Measurements from ENCODE around the gene FOXL1.
"Not testable (repeated sequence)": the region's sequence is repeated elsewhere in the genome, so short reads cannot be mapped to it uniquely, and the experiment has no call there.

FOXL1 gene

DNA sequence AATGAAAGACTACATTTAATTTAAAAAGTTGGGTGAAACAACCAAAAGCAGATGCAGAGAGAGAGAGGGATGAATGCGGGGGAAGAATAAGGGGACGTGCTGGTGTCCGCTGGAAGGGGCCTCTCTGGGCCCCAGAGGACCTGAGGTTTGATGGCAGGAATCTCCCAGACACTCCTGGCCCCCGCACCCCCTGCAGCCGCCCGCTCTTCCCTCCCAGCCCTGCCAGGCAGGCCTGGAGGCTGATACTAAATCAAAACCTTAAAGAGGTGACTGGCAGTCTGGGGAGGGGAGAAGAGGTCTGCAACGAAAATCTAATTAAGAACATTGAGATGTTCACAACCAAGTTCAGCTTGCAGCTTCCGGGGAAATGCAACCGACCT lies 2.4 kb downstream of the FOXL1 start:
- DNase-seq, result no peak
- no peak for ATAC-seq

DNA sequence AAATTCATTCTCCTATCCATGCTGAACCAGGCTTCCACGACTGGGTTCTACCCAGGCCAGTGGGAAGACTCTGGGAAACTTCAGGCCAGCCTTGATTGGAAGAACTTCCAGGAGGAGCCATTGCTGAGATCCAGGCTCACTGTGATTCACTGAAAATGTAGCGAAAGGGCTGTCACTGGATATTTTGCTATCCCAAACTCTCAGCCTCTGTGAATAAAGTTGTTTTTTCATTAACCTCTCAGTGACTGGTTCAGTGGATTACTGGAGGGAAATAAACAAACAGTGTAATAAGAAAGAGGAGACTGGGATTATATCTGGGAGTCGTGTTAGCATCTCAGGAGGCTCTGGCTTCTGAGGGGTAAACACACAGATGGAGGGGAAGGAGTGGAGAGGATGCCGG lies 3.1 kb downstream of the FOXL1 start:
- ATAC-seq, result no peak
- no peak for DNase-seq

DNA sequence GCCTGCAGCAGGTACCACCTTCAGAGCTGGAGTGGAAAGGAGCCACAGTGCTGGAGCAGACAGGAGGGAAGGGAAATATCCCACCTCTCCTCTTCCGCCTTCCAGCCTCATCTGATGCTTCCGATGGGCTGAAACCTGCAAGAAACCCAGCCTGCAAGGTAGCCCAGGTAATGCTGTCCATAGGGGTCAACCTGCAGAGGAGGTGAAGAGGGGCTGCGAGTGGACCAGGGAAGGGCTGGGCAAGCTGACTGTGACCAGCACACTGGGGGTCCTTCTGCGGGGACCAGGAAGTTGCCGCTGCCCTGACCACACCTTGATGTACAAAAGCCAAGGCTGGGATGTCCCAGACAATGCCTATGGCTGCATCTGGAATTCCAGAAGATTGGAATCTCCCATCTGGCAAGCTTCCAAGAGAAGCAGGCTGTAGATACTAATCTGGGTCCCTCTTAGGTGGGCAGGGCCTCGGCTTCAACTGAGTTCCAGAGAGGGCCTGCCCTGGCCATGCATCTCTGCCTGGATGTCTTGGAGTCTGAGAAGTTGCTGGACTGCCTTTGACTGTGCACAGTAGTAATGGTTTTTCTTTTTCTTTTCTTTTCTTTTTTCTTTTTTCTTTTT lies 5.8 kb downstream of the FOXL1 start:
- ATAC-seq, result no peak
- DNase-seq, result no peak

DNA sequence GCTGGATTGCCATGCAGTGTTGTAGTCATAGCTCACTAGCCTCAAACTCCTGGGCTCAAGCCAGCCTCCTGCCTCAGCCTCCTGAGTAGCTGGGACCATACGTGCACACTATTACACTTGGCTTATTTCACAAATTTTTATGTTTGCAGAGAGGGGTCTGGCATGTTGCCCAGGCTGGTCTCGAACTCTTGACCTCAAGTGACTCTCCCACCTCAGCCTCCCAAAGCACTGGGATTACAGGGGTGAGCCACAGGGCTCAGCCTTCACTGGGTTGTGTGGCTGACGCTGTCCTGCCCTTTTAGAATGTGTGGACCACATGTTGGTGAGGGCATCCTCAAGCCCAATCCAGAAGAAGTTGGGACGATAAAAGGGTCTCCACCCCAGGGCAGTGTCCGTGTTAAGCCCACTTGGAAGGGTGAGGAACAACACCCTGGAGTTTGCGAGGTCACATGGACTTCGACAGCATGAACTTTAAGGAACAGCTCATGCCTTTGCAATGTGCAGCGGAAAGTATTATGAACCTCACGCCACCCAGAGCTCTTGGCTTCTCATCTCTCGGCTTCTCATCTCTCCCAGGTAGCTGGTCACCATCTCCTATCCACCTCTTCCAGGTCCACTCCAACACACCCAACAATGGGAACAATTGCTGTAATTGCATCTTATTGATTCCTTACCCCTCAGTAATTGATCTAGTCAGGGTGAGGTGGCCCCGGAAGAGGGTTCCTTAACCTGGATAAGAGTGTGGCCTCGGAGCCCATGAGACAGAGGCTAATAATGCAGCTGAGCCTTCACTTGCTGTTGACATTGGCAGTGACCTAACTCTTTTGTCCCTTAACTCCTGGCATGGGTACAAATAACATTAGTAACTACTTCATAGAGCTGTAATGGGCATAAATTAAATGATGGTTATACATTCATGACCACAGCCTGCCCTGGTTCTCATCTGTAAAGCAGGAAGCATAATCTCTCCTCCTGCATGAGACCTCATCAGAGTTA lies 6.7 kb downstream of the FOXL1 start:
- ATAC-seq (no peak), DNase-seq (no peak)

DNA sequence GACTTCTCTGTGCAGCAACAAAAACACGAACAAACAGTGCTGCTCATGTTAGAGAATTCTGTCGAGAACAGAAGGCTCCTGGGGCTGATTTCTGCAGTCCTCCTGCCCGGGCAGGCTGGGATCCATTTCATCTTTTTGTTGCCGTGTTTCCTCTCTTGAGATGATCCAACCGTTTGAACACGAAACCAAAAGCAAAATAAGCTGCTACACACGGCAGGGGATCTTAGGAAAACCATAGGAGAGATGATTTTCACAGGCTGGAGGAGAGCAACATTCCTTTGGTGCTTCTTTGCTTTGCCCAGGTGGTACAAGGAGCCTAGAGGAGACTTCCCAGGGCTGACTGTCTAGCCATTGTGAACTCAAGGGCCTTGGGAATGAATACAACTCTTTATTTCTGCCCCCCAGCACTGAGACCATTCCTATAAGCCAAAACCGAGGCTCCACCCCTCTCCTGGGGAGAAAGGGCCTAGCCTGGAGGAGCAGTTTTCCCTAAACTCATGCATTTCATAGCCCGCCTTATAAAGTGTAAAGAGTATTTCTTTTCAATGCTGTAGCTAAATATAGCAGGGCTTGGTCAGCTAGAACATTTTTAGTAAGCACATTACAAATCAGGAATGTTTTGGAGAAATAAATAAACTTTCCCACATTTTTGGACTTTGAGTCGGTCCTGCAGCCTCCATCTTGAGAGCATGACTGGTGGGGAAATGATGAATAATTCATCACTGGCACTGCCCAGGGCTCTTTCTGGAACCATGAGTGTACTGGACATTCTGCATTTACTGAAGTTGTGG lies 7.7 kb downstream of the FOXL1 start:
- no peak for ATAC-seq
- DNase-seq, result no peak

DNA sequence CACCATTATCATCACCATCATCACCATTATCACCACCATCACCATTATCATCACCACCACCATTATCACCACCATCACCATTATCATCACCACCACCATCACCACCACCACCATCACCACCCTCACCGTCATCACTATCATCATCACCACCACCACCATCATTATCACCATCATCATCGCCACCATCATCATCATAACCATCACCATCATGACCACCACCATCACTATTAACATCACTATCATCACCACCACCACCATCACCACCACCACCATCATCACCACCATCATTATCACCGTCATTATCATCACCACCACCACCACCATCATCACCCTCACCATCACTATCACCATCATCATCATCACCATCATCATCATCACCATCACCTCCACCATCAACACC lies 9.1 kb downstream of the FOXL1 start:
- DNase-seq (no peak), ATAC-seq (no peak)

DNA sequence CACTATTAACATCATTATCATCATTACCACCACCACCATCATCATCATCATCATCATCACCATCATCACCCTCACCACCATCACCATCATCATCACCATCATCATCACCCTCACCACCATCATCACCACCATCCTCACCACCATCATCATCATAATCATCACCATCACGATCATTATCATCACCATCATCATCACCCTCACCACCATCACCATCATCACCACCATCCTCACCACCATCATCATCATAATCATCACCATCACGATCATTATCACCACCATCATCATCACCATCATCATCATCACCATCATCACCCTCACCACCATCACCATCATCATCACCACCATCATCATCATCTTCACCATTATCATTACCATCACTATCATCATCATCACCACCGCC lies 9.6 kb downstream of the FOXL1 start:
- not testable (repeated sequence) for DNase-seq, ATAC-seq

DNA sequence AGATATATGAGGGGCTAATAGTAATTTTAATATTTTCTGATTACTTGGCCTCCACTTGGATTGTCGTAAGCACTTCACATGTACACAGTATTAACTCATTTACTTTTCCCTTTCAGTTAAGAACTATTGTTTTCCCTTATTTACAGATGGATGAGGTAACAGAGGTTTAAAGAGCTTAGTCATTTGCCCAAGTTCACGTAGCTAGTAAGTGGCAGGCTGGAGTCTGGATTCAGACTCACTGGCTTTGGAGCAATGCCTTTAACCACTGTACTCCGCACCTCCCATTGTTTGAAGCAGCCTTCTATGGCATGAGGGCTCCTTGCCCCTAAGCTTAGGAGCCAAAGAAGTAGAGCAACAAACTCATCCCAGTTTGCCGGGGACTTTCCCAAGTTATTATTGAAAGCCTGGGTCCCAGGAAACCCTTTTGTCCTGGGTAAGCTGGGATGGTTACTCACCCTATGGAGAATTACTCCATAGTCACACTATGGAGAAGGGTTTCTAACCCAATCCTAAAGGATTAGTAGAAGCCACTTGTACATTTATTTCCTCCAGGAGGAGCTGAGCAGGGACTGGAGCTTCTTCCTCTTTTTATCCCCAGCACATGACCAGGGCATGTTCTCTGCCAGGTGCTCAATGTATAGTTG lies 12.3 kb downstream of the FOXL1 start:
- no peak for DNase-seq
- ATAC-seq, result no peak

DNA sequence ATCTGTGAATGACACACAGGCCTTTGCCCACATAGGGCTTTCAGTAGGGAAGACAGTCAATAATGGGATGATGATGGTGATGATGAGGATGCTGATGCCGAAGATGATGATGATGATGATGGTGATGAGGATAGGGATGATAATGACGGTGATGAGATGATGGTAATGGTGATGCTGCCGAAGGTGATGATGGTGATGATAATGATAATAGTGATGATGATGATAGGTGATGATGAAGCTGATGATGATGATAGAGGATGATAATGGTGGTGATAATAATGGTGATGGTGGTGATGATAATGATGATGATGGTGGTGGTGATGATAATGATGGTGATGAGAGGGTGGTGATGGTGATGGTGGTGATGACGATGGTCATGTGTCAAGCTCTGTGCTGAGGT lies 12.9 kb downstream of the FOXL1 start:
- ATAC-seq (no peak), DNase-seq (no peak)

DNA sequence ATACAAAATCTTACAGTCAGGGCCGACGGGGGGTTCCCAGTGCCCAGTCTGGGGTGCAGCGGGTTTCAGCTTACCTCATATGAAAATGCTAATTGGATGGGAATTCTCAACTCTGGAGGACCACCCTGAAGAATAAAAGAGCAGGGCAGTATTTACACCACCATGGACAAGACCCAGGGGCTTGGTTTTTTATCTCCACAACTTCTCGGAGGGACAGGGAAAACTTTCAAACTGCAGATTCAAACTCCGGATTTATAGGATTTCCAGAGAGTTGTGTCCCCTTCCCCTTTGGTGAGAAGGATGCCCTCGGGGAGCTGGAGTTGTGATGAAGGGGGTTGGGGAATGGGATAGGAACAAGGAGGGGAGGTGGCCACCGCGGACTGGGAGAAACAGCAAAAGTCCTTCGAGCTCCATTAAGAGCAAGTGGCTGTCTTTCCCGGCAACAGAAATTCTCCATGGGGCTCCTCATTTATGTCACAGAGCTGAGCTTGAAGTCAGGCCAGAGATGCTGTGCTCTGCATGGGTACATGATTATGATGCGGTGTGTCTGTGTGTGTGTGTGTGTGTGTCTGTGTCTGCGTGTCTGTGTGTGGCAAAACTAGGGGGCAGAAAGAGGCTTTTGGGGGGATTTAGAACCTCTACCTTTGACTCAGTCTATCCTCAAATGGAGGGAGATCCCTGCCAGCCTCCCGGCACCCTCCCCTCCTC lies 15.7 kb downstream of the FOXL1 start:
- DNase-seq, result no peak
- no peak for ATAC-seq

DNA sequence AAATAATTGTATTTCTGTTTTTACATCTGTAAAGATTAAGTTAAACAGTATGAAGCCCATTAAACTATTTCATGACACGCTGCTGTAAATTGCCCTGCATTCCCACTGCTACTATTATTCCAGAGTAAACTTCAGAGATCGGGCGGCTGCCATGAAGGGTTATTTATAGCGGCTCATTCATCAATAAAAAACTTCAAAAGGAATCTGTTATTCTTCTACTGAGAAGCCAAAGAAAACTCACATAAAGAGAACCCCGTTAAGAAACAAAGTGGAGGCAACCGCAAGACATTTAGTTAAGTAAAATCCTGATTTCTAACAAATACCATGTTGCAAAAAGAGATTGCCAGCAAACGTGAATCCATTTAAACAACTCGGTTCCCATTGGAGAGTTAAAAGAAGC lies 16.4 kb downstream of the FOXL1 start:
- ATAC-seq (no peak), DNase-seq (no peak)

DNA sequence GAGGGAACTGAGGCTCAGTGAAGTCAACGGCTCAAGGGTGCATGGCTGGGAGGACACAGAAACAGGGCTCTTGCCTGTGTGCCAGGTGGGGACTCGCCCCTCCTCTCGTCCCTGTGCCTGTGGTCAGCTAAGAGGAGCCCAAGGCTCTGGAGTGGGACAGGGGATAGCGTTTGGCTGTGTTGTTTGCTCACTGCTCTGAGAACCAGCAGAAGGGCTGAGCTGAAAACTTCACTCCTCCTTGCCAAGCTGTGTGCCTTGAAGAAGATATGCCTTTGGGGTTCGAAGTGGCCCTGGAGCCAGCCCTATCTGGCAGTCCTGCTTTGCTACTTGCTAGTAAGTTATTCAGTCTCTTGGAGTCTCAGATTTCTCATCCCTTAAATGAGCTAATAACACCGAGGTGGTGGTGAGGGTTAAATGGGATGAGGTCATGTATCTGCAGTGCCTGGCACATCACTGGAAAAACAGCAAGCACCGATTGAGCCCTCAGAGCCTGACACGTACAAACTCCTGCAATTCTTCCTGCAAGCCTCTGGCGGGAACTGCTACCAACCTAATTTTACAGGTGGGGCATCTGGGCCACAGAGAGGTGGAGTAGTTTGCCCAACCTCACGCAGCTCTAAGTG lies 17.7 kb downstream of the FOXL1 start:
- ATAC-seq (no peak), DNase-seq (no peak)

DNA sequence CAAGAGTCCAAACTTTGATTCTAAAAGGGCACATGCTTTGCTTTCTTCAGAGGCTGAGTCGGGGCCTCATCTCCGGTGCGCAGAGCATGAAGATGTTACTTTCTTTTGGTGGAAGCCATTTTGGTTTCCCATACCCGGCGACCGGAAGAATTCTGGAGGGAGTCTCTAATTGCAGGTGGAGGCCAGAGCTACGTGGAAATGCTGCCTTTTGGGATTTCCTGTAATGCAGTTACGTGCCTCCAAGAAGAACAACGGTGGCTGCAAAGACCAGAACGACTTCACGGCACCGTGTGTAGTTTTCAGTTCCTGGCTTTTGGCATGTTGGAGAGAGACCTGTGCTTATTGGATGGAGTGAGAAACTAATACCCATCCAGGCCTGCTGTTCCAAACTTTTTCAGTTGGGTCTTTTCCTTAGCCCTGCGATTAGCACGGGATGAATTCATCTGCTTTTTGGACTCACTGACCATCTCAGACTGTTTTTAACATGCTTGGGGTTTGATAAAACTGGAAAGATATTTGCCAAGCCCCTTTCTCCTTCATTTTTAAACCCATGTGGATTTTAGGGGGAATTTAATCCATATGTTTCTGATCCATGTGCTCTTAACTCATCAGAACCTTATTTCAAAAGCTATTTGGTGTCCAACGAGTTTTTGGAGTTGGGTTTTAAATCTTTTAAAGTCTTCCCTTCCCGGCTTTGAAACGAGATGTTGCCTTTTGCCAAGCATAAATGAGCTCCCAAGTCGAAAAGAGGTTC lies 19.0 kb downstream of the FOXL1 start:
- ATAC-seq (no peak), DNase-seq (no peak)

DNA sequence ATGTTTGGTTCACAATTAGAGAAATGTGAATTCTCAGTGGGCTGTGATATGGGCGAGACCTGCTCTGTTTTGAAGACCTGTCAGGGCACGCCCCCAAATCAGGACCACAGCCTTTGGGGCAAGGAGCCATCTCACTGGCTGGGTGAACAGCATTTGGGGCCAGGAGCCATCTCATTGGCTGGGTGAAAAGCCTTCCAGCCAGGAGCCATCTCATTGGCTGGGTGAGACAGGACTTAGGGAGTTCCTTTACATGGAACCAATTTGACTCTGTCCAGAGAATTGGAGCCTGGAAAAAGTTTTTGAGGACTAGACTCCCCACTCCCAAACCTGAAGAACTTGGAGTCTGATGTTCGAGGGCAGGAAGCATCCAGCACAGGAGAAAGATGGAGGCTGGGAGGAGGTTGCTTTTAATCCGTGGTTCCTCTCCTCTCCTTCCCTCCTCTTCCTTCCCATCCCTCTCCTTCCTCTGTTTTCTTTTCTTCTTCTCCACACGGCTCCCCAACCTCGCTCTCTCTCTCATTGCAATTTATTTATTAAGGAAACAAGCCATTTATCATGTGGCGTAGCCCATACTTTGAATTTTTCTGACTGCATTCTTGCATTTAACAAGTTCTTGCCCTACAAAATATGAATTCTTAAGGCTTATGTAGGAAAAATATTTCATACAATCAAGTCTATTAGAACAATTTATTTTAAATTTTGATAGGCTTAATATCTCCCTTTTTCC lies 19.7 kb downstream of the FOXL1 start:
- no peak for DNase-seq
- ATAC-seq, result no peak

DNA sequence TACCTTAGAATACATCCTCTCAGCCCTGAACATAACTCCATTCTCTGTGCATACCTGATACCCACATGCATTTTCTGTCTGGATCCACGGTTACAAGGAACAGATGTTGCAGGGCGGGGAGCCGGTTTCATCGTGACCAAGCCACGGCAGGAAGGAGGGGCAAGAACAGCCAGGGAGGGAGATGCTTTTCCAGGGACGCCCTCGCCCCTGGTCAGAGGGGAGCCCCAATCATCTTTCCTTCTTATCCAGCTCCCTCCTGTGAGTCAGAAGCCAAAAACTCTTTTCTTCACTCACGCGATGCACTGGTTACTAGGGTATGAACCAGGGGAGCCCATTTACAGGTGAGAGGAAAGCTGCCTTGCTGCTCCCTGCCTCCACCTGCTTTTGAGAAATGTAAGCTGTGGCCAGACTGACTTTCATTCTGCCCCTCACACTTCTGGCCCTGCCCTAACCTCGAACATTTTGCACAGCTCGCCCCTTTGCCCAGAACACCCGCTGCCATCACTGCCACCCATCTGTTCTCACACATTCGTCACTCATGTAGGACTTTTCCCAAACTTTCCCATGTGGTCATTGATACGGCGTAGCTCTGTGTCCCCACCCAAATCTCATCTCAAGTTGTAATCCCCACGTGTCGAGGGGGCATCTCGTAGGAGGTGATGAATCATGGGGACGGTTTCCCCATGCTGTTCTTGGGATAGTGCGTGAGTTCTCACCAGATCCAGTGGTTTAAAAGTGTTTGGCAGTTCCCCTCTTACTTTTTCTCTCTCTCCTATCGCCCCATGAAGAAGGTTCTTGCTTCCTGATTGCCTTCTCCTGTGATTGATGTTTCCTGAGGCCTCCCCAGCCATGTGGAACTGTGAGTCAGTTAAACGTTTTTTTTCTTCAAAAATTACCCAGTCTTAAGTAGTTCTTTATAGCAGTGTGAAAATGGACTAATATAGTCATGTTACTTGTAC lies 20.5 kb downstream of the FOXL1 start:
- no peak for DNase-seq
- no peak for ATAC-seq

DNA sequence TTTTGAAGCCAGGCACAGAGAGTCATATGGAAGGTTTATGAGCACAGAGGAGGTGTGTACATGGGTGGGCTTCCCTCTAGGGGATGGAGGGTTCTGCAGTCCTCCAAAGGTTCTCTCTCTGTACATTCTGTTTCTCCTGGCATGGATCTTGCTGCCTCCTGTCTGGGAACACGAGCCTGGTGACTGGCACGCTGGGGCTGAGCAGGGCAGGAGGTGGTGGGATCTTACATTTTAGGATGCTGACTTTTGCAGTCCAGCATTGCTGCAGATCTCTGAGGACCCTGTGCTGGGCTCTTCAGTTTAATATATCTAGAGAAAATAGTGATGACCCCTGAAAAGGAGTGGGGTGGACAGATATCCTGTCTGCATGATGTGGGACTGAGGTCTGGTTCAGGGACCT lies 23.0 kb downstream of the FOXL1 start:
- DNase-seq (no peak), ATAC-seq (no peak)

DNA sequence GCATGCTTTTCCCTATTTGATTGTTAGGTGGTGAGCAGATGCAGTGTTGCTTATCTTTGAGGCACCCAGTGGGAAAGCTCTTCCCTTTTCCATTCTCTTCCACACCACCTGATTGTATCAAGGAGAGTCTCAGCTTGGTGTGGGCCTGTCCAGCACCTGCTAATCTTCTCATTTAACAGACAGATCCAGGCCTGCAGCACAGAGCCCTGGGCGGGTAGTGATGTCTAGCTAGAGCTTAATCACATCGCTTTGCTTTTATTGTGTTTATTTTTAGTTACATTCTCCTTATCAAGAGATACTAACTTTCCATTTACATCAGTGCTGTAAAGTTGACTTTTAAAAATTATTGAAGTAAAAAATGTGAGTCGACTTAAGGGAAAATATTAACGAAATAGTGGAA lies 24.2 kb downstream of the FOXL1 start:
- DNase-seq, result no peak
- no peak for ATAC-seq

DNA sequence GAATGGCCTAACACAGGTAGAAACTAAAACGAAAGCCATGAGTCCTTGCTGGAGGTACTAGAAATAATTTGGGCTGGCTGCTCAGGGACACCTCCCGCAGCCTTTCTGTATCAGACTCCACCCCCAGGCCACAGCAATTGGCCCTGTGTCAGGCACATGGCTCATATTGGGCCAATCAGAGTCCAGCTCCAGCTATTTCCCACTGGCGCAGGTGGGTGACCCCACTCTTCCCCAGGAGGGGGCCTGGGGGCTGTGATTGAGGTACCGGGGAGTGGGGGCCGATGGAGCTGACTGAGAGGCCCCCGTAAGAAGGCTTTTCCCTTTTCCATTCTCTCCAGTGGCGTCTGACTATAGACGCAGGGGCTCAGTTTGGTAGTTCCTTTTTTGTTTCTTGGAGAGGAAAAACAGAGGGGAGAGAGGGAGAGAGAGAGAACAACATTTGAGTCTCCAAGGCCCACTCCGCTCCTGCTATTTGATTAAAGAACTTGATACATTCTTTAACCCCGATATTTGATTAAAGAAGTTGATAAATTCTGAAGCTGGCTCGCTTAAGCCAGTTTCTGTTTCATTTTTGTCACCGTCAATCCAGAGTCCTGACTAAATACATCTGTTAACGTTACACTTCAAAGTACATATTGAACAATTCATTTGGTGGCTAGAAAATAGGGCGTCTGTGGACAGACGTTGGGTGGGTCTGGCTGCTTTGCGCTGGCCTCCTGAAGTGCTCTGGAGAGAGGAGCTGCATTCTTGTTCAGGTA lies 26.3 kb downstream of the FOXL1 start:
- DNase-seq, result peak; percentile 27
- peak; percentile 66 for ATAC-seq

All from stimulated activated naive CD8-positive, alpha-beta T cell treated with anti-CD3 and anti-CD28 coated beads, Interleukin-15, Interleukin-2, amounts not matched to agents 100 U/mL and 50 U/mL, for 24 hours (primary cell).